KBM-7 (cell line): ENCODE measurements around the gene ARL8A.

Source experiments
- DNase-seq: peaks from one replicate; pipeline ENCODE4 v3.0.0-alpha.2; 2015
- in situ Hi-C: fragments of 300-500 bp; cut with MboI; formaldehyde crosslinking; loops from 2 replicates; pipeline ENCODE4 v1.14.3; 2020; ENCODE audit warnings: low sequenced_read_pairs, low pct_unique_long_range_greater_than_20kb, mixed read lengths

ARL8A gene

DNA sequence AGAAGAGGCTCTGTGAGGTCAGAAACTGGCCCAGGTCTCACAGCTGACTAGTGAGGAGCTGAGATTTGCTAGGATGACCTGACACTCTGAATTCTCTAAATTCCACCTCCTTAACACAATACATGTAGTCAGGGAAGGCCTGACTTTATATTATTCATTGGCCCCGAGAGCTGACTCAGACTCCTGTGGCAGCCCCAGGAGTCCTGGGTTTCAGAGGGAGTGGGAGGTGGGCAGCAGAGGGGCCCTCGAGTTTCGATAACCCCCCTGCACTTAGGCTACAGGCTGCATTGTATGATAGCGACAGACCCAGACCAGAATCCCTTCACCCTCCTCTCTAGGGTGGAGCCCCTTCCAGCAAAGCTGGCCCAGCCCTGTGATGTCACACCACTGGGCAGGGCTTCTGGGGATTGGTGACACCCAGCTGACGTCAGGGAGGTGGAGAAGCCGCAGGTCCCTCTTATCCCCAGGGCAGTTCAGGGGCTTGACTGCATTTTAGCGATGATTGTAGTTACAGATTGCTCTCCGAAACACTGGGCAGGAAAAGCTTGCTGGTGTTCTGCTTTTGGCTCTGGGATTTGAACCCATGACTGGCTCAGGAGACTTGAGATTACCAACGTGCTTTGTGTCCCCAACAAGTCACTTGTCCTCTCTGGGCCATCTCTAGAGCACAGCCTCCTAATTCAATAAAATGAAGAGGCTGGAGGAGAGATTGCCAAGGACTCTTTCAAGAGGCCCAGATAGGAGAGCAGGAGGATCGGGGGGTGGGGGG lies 38.8 kb downstream of the ARL8A start:
- DNase-seq, result no peak
- in situ Hi-C loops, result loop anchor here (25.0 kb wide), 1 partner anchor 218 kb away; the partner anchor contains the start of gene SHISA4

DNA sequence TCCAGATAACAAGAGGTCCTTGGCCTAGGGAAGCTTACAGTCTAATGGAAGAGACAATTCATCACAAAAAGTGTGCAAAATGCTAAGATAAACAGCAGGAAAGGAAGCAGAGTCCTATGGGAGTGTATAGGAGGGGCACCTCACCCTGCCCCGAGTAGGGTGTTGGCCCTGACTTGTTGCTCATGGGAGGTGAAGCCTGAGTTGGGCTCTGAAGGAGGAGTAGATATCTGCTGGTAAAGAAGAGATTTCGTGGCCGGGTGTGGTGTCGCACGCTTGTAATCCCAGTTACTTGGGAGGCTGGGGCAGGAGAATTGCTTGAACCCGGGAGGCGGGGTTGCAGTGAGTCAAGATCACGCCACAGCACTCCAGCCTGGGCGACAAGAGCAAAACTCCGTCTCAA lies 40.5 kb downstream of the ARL8A start:
- no peak for DNase-seq
- in situ Hi-C loops, result loop anchor here (25.0 kb wide), 1 partner anchor 217 kb away; the partner anchor contains the start of gene SHISA4

DNA sequence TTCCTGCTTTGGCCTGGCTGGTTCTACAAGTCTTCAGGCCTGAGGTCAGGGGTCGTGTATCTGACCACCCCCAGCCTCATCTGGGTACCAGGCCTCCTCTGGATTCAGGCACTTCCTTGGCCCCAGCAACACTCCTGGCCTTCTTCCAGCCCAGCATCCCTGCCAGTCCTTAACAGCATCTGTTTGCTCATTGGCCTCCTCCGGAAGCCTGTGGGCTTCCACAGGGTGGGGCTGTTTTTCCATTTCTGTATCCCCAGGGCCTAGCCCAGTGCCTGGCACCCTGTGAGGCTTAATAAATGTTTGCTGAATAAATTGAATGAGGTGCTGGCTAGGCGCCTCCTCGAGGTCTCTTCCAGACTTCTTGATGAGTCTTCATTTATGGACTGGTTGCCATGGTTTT lies 43.4 kb downstream of the ARL8A start:
- no peak for DNase-seq
- in situ Hi-C loops, result loop anchor here (25.0 kb wide), 1 partner anchor 214 kb away; the partner anchor contains the start of gene SHISA4

- in situ Hi-C loops, result no loop called here
Observed at GRCh38 chr1:202093858-202094257, 50.7 kb downstream of the ARL8A start.

GRCh38 chr1:202090994-202091393 lies 53.5 kb downstream of the ARL8A start:
- in situ Hi-C loops, result no loop called here
- DNase-seq, result no peak

More at GRCh38 chr1:202093858-202094257, 50.7 kb downstream of the ARL8A start:
- DNase-seq, result no peak

DNA sequence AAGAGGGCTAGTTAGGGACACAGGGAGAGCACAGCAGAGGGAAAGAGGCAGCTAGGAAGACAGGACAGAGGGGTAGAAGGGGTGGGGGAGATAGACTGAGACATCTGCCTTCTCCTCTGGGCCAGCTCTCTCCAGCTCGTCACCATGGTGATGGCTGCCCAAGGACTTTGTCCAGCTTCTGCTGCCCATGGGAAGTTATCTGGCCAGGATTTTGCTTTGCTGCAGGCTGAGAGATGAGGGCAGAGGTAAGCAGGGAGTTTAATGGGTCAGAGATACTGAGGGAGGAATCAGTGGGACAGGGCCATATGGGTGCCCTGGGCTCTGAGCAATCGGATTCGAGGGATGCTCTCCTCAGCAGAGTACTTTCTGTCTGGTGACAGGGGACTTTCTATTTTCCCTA lies 56.3 kb downstream of the ARL8A start:
- in situ Hi-C loops, result no loop called here
- DNase-seq, result no peak

GRCh38 chr1:202086579-202087350 lies 57.8 kb downstream of the ARL8A start:
- no peak for DNase-seq
- in situ Hi-C loops, result no loop called here

- in situ Hi-C loops, result no loop called here
- DNase-seq, result no peak
Observed at GRCh38 chr1:202085682-202086373, 58.7 kb downstream of the ARL8A start.

- no peak for DNase-seq
Observed at GRCh38 chr1:202084791-202085681, 59.5 kb downstream of the ARL8A start.

More at GRCh38 chr1:202084791-202085681, 59.5 kb downstream of the ARL8A start:
- in situ Hi-C loops, result no loop called here
